Choroid plexus epithelial cell (primary cell): ENCODE data around the gene ORC2.
"Not testable (repeated sequence)": the region's sequence is repeated elsewhere in the genome, so short reads cannot be mapped to it uniquely, and the experiment has no call there.

Experiments
- DNase-seq: peaks from one replicate; pipeline ENCODE4 v3.0.0-alpha.2; 2010; ENCODE audit warnings: low read depth
- H3K4me3 ChIP-seq: 2 replicates; pipeline ENCODE4 v1.5.1; 2011; ENCODE audit warnings: low read depth, mild to moderate bottlenecking, control low read depth, low read length, moderate library complexity
- CTCF ChIP-seq: conservative IDR thresholded peaks from 2 replicates; pipeline ENCODE4 v1.5.1; 2011; ENCODE audit warnings: low read depth, mild to moderate bottlenecking, control low read depth, inconsistent platforms, low read length, moderate library complexity

Gene ORC2

GRCh38 chr2:200909958-200910357, 53.5 kb downstream of the ORC2 start:
- no peak for TF ChIP-seq CTCF
- no peak overlapping the region for H3K4me3 ChIP-seq
- no peak for DNase-seq

GRCh38 chr2:200905618-200906296, 57.7 kb downstream of the ORC2 start:
- DNase-seq: peak; percentile 88
- peak; percentile 92 for TF ChIP-seq CTCF
- no peak overlapping the region for H3K4me3 ChIP-seq

GRCh38 chr2:200901459-200902072, 61.9 kb downstream of the ORC2 start:
- no peak overlapping the region for H3K4me3 ChIP-seq
- DNase-seq: peak; percentile 96
- TF ChIP-seq CTCF: peak; percentile 85

- H3K4me3 ChIP-seq: no peak overlapping the region
- TF ChIP-seq CTCF: no peak
- no peak for DNase-seq
These were observed 64.0 kb downstream of the ORC2 start for GRCh38 chr2:200899482-200899881.

- peak within 1 kb of the TSS; percentile 77 for H3K4me3 ChIP-seq
- no peak for TF ChIP-seq CTCF
- peak; percentile 99 for DNase-seq
These were observed 74.5 kb downstream of the ORC2 start, which contains the start of the genes NIF3L1 and PPIL3 for GRCh38 chr2:200888704-200889625. NIF3L1 (plus strand) TSS chr2:200889371; CDS start chr2:200891944, 2,573 bp downstream. PPIL3 (minus strand) TSS chr2:200889077; CDS start chr2:200887615, 1,462 bp downstream.

- not testable (repeated sequence) for DNase-seq, H3K4me3 ChIP-seq
These were observed 81.7 kb downstream of the ORC2 start for GRCh38 chr2:200881715-200882249.

GRCh38 chr2:200878289-200878880, 85.1 kb downstream of the ORC2 start:
- TF ChIP-seq CTCF: no peak
- H3K4me3 ChIP-seq: no peak overlapping the region

More at GRCh38 chr2:200878289-200878880, 85.1 kb downstream of the ORC2 start:
- no peak for DNase-seq
